Smooth muscle cell (in vitro differentiated cells): ENCODE results near the gene PACRG. TPM values are rescaled to one million over a fixed set of nuclear protein-coding genes. Genes with fewer than 3 reads are reported as not detected.

Source experiments
- DNase-seq: peaks from one replicate; lab custom pipeline; 2025; ENCODE audit not compliant: unreplicated experiment; lab: John Stamatoyannopoulos, UW
- H2AFZ ChIP-seq: fragments of 200-600 bp; sonication (generic); 2 replicates; pipeline ENCODE4 v1.6.0; 2016; ENCODE audit warnings: antibody characterized with exemption, low read depth, mild to moderate bottlenecking
- H3F3A ChIP-seq: fragments of 200-600 bp; sonication (generic); 2 replicates; pipeline ENCODE4 v1.6.0; 2017; ENCODE audit warnings: antibody characterized with exemption, low read depth
- H3K27ac ChIP-seq: fragments of 200-600 bp; sonication (generic); 2 replicates; pipeline ENCODE4 v1.5.1; 2016; ENCODE audit warnings: low read depth, mild to moderate bottlenecking
- H3K27me3 ChIP-seq: fragments of 200-600 bp; sonication (generic); 2 replicates; pipeline ENCODE4 v1.6.1; 2016; ENCODE audit warnings: low read depth, mild to moderate bottlenecking
- H3K36me3 ChIP-seq: fragments of 200-600 bp; sonication (generic); 2 replicates; pipeline ENCODE4 v1.5.1; 2016; ENCODE audit warnings: low read depth
- H3K4me1 ChIP-seq: fragments of 200-600 bp; sonication (generic); 2 replicates; pipeline ENCODE4 v1.5.1; 2016; ENCODE audit warnings: low read depth
- H3K4me2 ChIP-seq: fragments of 200-600 bp; sonication (generic); 2 replicates; pipeline ENCODE4 v1.6.0; 2016; ENCODE audit warnings: mild to moderate bottlenecking
- H3K4me3 ChIP-seq: fragments of 200-600 bp; sonication (generic); 2 replicates; pipeline ENCODE4 v1.5.1; 2016; ENCODE audit warnings: mild to moderate bottlenecking
- H3K79me2 ChIP-seq: fragments of 200-600 bp; sonication (generic); 2 replicates; pipeline ENCODE4 v1.6.0; 2016; ENCODE audit warnings: low read depth, mild to moderate bottlenecking
- H3K9ac ChIP-seq: fragments of 200-600 bp; sonication (generic); 2 replicates; pipeline ENCODE4 v1.6.0; 2016; ENCODE audit warnings: low read depth
- H3K9me3 ChIP-seq: fragments of 200-600 bp; sonication (generic); replicated peaks from 2 replicates; pipeline ENCODE4 v1.5.1; 2016; ENCODE audit warnings: low read depth
- H4K20me1 ChIP-seq: fragments of 200-600 bp; sonication (generic); 2 replicates; pipeline ENCODE4 v1.6.0; 2016; ENCODE audit warnings: low read depth
- CTCF ChIP-seq: fragments of 200-600 bp; sonication (generic); IDR thresholded peaks from 2 replicates; pipeline ENCODE4 v1.5.1; 2017; ENCODE audit warnings: borderline replicate concordance, mild to moderate bottlenecking, antibody characterized with exemption; ENCODE audit not compliant: insufficient read depth, poor library complexity, severe bottlenecking
- WGBS: methylation state at CpG from one replicate; pipeline ENCODE4 v1.1.7; 2016; ENCODE audit warnings: low lambda C conversion rate; 5-methylcytosine and 5-hydroxymethylcytosine counted together
- polyA plus RNA-seq: library from polyadenylated mRNA; unstranded; fragments of >200 nt; fragmentation: Nextera tagmentation; extraction: Ambion mirVana; gene quantifications from 2 replicates; pipeline ENCODE4 v1.2.1, GENCODE V29; 2016
- total RNA-seq: library from RNA; depleted of rRNA; stranded (reverse); fragments of >200 nt; gene quantifications from 2 replicates; pipeline ENCODE4 v1.2.3, GENCODE V29; 2014

Gene PACRG
- total and polyA plus RNA-seq, 2 experiments from 2014 or later: not detected

DNA sequence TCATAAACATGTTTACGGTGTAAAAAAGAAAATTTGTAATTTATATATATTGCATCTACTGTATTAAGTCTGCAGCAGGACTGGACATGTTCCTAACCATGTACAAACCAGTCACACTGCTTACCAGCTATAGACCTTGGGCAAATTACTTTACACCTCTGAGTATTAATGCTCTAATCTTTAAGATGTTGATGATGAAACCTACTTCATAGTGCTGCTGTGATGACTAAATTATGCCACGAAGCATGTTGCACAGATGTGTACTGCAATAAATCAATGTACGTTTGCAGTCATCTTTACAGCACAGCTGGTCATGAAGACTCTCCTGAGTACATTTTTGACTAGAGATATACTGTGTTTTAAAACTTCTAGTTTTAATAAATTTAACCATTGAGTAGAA is 42.8 kb upstream of the PACRG start:
- Histone ChIP-seq H3K79me2 (no peaks in the 10 kb centered on the region), H3K27me3 (no peaks in the 10 kb centered on the region), H3K9me3 (no peaks in the 10 kb centered on the region), H3K27ac (no peak overlapping the region), H3F3A (no peaks in the 10 kb centered on the region), H3K9ac (no peak overlapping the region), H3K4me2 (no peak overlapping the region), H3K4me3 (no peak overlapping the region), H4K20me1 (no peaks in the 10 kb centered on the region), H3K4me1 (no peaks in the 10 kb centered on the region), H2AFZ (no peak overlapping the region), H3K36me3 (no peaks in the 10 kb centered on the region)
- WGBS: 78% methylated on average over 3 of the region's 3 CpGs
- no peak for TF ChIP-seq CTCF
- no peak for DNase-seq

GRCh38 chr6:162685586-162685985 is 42.2 kb upstream of the PACRG start:
- Histone ChIP-seq H4K20me1 (no peaks in the 10 kb centered on the region), H3K9me3 (no peaks in the 10 kb centered on the region), H3K27ac (no peak overlapping the region), H2AFZ (no peak overlapping the region), H3K27me3 (no peaks in the 10 kb centered on the region), H3K79me2 (no peaks in the 10 kb centered on the region), H3K4me3 (no peak overlapping the region), H3K4me1 (no peaks in the 10 kb centered on the region), H3K9ac (no peak overlapping the region), H3K4me2 (no peak overlapping the region), H3F3A (no peaks in the 10 kb centered on the region), H3K36me3 (no peaks in the 10 kb centered on the region)
- TF ChIP-seq CTCF: no peak
- DNase-seq: no peak
- WGBS: 95% methylated on average over 5 of the region's 5 CpGs

- H3K27me3 ChIP-seq: no peaks in the 10 kb centered on the region
- H3K4me2 ChIP-seq: no peak overlapping the region
- no peak overlapping the region for H3K27ac ChIP-seq
- TF ChIP-seq CTCF: no peak
- H3F3A ChIP-seq: no peaks in the 10 kb centered on the region
- H4K20me1 ChIP-seq: no peaks in the 10 kb centered on the region
- no peak overlapping the region for H2AFZ ChIP-seq
- DNase-seq: no peak
- H3K4me3 ChIP-seq: no peak overlapping the region
- H3K79me2 ChIP-seq: no peaks in the 10 kb centered on the region
- no peaks in the 10 kb centered on the region for H3K4me1 ChIP-seq
- H3K9me3 ChIP-seq: no peaks in the 10 kb centered on the region
- H3K36me3 ChIP-seq: no peaks in the 10 kb centered on the region
- WGBS: 92% methylated on average over 3 of the region's 3 CpGs
- no peak overlapping the region for H3K9ac ChIP-seq
Observed at GRCh38 chr6:162688751-162689345, 38.9 kb upstream of the PACRG start.

GRCh38 chr6:162690158-162690557 is 37.6 kb upstream of the PACRG start:
- no peak for TF ChIP-seq CTCF
- H2AFZ ChIP-seq: no peak overlapping the region
- H3K79me2 ChIP-seq: no peaks in the 10 kb centered on the region
- H3K4me1 ChIP-seq: no peaks in the 10 kb centered on the region
- no peak overlapping the region for H3K4me2 ChIP-seq
- 56% methylated on average over 5 of the region's 5 CpGs for WGBS
- no peak overlapping the region for H3K27ac ChIP-seq
- H3K36me3 ChIP-seq: no peaks in the 10 kb centered on the region
- no peaks in the 10 kb centered on the region for H4K20me1 ChIP-seq
- H3K9ac ChIP-seq: no peak overlapping the region
- no peak for DNase-seq
- H3K9me3 ChIP-seq: no peaks in the 10 kb centered on the region
- H3K27me3 ChIP-seq: no peaks in the 10 kb centered on the region
- no peak overlapping the region for H3K4me3 ChIP-seq
- H3F3A ChIP-seq: no peaks in the 10 kb centered on the region
